ENCODE measurements around the gene DNAAF3.

Gene DNAAF3

GRCh38 chr19:55165952-55166529 lies 372 bp downstream of the DNAAF3 start:
- peak overlapping the region; percentile 61 for H3K4me3 ChIP-seq (ENCODE audit: low read depth, low read length)
- TF ChIP-seq, protein P1, sequence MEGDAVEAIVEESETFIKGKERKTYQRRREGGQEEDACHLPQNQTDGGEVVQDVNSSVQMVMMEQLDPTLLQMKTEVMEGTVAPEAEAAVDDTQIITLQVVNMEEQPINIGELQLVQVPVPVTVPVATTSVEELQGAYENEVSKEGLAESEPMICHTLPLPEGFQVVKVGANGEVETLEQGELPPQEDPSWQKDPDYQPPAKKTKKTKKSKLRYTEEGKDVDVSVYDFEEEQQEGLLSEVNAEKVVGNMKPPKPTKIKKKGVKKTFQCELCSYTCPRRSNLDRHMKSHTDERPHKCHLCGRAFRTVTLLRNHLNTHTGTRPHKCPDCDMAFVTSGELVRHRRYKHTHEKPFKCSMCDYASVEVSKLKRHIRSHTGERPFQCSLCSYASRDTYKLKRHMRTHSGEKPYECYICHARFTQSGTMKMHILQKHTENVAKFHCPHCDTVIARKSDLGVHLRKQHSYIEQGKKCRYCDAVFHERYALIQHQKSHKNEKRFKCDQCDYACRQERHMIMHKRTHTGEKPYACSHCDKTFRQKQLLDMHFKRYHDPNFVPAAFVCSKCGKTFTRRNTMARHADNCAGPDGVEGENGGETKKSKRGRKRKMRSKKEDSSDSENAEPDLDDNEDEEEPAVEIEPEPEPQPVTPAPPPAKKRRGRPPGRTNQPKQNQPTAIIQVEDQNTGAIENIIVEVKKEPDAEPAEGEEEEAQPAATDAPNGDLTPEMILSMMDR (IDR thresholded peaks at IDR 0.05; ENCODE audit: low read depth, low read length), result peak; percentile 39; the same call in 1 of the 2 replicates

DNA sequence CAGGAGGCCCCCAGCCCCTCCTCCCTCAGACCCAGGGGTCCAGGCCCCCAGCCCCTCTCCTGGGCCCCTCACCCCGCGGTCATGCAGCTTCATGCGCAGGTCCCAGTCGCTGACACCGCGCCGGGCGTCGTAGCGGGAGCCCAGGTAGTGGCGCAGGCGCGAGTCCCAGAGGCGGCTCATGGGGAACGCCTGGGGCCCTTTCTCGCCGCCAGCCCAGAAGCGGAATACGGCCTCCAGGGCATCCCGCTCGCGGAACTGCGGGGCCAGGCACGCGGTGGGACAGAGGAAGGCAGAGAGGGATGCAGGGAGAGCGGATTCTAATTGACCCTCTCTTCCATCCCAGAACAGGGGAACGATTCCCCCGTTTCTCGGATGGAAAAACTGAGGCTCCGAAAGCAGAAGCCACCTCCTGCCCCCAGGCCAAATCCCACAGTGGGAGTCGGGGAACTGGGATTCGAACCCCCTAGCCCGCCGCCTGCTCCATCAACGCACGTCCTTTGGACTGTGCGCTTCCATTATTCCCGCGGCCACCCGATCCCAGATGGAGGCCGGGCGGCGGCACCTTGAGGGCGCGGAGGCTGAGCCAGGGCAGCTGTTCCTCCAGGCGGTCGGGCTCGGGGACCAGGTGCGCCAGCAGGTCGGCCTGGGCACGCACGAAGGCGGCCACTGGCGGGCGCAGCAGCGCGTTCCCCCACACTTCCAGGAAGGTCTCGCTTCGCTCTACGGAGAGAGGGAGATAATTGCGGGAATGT lies 4.7 kb downstream of the DNAAF3 start:
- TF ChIP-seq, protein P1 (IDR thresholded peaks at IDR 0.05; ENCODE audit: low read depth, low read length), result no peak
- no peak overlapping the region for H3K4me3 ChIP-seq (ENCODE audit: low read depth, low read length)

DNA sequence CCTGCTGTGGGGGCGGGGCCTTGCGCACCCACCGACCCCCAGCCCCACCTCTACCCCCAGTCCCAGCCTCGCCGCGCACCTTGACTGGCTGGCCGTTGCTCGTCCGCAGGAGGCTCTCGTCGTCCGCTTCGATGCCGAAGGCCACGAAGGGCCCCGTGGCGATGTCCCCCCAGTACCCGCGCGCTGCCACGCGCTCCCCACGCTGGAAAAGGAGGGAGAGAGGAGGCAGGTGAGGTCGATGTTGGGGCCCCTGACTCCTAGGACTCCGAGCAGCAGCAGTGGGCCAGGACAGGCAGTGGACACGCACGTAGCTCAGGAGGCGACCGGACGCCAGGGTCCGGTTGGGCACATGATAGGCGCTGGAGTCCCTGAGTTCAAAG lies 5.4 kb downstream of the DNAAF3 start:
- no peak overlapping the region for H3K4me3 ChIP-seq (ENCODE audit: low read depth, low read length)
- TF ChIP-seq, protein P1 (IDR thresholded peaks at IDR 0.05; ENCODE audit: low read depth, low read length), result no peak

GRCh38 chr19:55160128-55160985 lies 6.1 kb downstream of the DNAAF3 start:
- no peak overlapping the region for H3K4me3 ChIP-seq (ENCODE audit: low read depth, low read length)

DNA sequence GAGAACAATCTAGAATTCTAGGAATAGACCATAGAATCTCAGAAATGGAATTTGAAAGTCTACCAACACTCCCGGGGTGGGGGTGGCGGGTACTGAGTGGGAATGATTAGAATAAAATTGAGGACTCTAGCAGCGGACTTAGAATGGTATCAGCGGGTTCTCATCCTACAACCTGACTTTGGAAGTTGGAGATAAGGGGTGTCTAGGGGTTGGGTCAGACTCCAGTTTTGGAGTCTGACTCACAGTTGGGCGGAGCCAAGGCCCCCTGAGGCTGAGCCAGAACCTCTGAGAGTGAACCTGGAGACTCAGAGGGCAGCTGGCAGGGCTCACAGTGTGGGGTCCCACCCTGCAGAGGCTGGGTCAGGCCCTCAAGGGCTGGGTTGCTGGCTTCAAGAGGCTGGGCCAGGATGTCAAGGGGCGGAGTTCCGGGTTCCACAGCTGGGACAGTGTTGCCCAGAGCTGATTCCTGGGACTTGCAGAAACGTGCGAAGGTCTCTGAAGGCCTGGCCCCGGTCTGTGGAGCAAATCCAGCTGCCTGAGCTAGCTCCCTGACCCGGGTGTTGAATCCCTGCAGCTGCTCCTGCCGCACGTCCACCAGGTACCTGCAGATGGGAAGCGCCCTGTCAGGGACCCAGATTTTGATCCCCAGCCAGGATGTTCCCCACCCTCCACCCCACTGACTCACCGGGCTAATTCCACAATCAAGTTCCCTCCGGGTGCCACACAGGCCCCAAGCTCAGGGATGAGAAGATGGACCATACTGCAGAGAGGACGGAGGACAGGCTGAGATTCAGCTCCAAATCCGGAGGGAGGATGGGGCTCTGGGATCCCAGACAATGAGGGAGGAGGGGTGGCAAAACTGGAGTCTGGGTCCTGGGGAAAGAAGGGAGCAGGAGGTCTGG lies 7.3 kb downstream of the DNAAF3 start:
- H3K4me3 ChIP-seq (ENCODE audit: low read depth, low read length), result no peak overlapping the region
- TF ChIP-seq, protein P1 (IDR thresholded peaks at IDR 0.05; ENCODE audit: low read depth, low read length), result no peak

More at GRCh38 chr19:55160128-55160985, 6.1 kb downstream of the DNAAF3 start:
- TF ChIP-seq, protein P1 (IDR thresholded peaks at IDR 0.05; ENCODE audit: low read depth, low read length), result peak; percentile 84

GRCh38 chr19:55158423-55158822 lies 8.0 kb downstream of the DNAAF3 start:
- TF ChIP-seq, protein P1 (IDR thresholded peaks at IDR 0.05; ENCODE audit: low read depth, low read length), result no peak
- H3K4me3 ChIP-seq (ENCODE audit: low read depth, low read length), result no peak overlapping the region

All from WI38 (cell line).